CD4-positive, alpha-beta T cell treated with Interleukin-4 for 4 hours (primary cell): Measurements from ENCODE around the gene CALCR.
"Not testable (repeated sequence)": the region's sequence is repeated elsewhere in the genome, so short reads cannot be mapped to it uniquely, and the experiment has no call there.

ENCODE experiments used
- DNase-seq: peaks from one replicate; pipeline ENCODE4 v3.0.0-alpha.2; 2020

CALCR gene

GRCh38 chr7:93574646-93575554 is at the start of gene CALCR:
CALCR (minus strand) TSS chr7:93574724; CDS start chr7:93486981, 87,743 bp downstream.
- DNase-seq, result no peak

DNA sequence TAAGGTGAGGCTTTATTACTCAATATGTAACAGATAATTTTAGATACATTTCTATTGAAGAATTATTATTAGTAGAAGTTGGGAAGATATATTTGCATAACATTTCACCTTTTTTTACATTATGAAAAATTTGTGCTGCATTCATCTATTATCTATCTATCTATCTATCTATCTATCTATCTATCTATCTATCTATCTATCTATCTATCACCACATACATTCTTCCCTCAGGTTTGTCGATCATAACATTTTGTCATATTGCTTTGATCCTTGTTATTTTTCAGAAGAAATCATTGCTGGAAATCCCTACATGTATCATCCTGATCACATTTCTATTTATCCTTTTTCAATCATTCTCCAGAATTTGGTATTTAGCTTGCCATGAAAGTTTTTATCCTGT is 49.3 kb upstream of the CALCR start:
- no peak for DNase-seq

DNA sequence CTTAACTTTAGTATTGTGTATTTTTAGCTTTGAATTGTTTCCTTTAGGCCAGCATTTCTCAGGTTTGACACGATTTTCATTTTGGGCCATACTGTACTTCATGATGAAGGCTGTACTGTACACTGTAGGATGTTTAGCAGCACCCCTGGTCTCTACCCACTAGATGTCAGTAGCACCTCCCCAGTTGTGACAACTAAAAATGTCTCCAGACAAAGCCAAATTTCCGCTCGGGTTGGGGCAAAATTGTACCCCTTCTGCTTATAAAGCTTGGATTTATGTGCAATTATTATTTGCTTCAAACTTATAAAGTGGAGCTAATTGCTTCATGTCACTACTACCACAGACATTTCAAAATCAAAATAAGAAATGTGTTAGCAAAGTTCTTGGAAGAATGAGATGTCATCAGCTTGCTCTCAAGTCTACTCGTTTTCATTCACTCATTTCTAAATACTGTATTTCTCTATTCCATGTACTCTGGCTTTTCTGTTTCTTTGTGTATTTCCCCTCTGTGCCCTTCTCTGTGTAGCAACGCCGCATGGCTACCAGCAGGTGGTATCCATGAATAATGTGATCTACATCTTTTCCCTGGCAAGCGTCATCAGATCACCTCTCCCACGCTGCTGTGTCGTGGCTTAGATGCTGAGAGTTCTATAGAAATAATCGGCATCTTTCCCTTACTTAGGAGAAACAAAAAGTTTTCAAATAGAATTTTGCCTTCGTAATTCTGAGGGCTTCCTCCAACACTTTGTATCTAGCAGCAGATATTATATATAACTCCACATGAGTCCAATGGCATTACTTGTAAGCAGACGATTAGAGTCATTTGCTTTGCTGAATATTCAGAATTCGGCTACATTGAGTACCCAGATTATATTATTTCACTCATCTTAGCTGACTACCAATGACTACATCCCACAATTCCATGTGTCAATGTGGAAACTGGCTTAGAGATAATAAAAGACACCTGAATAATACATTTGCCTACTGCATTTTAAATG is 47.8 kb upstream of the CALCR start:
- DNase-seq, result no peak

DNA sequence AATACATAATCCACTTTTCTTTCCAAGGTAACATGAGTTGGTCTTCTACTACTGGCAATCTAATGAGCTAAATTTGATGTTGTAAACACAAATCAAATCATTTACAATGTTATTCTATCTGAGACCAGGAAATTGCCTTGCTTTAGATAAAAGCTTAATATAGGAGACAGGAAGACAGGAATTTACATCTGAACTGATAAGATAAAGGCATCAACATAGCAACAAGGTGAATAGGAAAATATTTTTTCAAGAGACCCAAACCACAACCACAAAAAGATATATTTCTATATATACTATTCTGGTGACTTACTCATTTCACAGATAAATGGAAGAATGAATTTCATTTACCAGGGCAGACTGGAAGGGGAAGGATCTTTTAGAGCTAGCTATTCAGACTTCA is 46.3 kb upstream of the CALCR start:
- DNase-seq, result no peak

GRCh38 chr7:93620057-93620456 is 45.5 kb upstream of the CALCR start:
- no peak for DNase-seq

DNA sequence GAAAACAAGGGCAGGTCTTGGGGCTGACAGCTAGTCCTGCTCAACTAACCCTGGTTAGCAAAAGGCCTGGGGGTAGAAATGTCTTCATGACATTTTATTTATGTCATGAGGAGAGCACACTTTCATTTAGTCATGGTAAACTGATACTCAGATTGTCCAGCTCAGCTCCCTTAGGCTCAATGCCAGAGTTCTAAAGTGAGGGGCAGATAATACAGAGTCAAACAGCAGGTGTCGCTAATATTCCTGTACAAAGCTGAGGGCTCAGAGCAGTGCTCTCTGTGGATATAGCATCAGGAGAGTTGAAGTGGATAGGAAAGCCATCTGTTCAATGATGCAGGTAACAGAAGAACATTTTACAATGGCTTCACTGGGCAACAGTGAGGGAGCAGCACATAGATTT is 26.8 kb upstream of the CALCR start:
- DNase-seq, result no peak

DNA sequence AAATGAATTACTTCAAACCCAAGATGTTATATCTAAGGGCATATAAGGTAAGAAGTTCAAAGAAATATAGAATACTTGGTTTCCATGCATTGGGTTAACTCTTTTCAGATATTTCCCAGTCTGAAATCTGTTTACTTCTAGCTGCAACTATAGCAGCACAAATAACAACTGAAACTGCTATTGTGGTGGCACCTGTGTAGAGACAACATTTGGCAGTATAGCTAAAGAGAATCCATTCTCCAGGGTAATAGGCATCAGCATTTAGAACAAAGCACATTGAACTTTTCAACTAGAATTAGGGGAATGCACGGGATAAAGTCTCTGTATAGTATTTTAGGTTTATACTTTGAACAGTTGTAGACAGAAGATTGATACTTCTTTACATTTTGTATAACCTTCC is 19.7 kb upstream of the CALCR start:
- no peak for DNase-seq

DNA sequence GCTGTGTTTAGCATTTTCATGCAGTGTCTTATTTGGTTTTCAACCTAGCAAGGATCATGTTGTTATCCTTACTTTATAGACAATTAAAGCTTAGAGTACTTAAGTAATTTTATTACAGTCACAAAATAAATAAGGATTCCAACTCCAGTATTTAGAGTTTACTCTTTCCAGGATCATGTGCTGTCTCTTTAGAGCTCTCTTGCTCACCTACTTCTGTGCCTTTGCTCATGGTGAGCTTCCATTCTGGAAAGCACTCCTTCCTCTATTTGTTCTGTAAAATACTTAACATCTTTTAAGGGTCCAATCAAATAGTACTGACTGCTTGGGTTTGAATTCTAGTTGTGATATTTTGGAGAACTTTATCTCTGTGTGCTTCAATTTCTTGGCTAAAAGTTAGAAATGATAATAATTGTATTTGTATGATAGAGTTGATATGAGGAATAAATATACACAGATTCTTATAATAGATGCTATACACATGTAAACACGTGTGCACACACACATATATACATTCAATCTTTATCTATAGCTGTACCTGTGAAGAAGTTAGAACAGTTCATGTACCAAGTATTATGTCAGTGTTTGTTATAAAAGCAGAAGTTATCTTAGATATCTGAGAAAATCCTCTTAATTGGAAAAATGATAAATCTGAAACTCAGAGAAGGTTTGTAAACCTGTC is 18.2 kb upstream of the CALCR start:
- no peak for DNase-seq

- not testable (repeated sequence) for DNase-seq
Measured at GRCh38 chr7:93591224-93592050, 16.9 kb upstream of the CALCR start.

DNA sequence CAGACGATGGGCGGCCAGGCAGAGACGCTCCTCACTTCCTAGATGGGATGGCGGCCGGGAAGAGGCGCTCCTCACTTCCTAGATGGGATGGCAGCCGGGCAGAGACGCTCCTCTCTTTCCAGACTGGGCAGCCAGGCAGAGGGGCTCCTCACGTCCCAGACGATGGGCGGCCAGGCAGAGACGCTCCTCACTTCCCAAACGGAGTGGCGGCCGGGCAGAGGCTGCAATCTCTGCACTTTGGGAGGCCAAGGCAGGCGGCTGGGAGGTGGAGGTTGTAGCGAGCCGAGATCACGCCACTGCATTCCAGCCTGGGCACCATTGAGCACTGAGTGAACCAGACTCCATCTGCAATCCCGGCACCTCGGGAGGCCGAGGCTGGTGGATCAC is 11.9 kb upstream of the CALCR start:
- not testable (repeated sequence) for DNase-seq

GRCh38 chr7:93585694-93586478 is 11.4 kb upstream of the CALCR start:
- not testable (repeated sequence) for DNase-seq

DNA sequence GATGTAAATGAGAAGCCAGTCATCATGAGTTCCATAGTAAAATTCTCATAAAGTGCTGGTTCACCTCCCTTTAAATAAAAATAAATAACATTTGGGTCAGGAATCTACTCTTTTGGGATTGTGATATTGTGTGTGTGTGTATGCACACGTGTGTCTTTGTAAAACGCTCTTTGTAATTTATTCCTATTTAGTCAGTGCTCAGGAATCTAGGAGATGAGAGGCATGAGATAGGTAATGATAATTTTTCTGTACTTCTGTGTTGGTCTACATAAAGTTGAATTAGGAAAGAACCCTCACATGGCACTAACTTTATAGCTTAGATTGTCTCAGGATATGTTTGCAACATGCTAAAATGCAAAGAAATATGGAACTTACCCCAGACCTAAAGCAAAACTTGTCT is 4.9 kb upstream of the CALCR start:
- no peak for DNase-seq

DNA sequence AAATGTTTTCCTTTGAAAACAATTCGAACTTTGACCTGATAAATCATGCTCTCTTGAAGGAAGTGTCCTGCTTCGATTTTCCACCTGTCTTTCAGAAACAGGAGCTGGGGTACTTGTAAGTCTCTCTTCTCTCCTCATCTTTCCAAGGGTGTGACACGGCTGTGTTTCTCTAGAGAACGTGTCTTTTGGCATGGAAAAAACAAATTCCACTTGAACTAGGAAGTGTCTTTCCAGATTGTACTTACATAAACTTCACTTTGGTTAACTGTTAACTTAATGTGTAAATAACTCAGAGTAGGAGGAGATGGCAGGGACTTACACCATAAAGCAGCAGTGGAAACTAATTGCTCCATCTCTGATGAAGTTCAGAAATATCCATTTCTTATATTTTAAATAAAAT is 4.2 kb upstream of the CALCR start:
- no peak for DNase-seq

- DNase-seq, result no peak
Measured at GRCh38 chr7:93575555-93576399, 1.3 kb upstream of the CALCR start.

- no peak for DNase-seq
Measured at GRCh38 chr7:93574269-93574645, 267 bp downstream of the CALCR start.

DNA sequence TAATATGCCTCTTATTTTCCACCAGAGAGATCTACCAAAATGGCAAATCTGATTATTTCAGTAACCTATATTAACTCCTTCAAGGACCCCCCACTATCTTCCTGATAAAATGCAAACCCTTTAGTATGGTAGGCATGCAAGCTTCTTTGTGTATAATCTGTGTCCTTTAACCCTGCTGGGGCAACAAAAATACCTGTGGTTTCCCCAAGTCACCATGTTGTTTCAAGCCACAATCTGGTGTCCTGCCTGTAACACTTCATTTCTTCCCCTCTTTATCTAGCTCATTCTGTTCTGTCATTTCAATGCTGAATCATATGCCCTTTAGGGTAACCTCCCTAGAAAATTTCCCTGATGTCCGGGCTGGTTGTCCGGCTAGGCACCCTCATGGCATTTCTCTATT is 5.3 kb downstream of the CALCR start:
- no peak for DNase-seq

- DNase-seq, result no peak
Measured at GRCh38 chr7:93566876-93567275, 7.6 kb downstream of the CALCR start.

GRCh38 chr7:93563584-93563983 is 10.9 kb downstream of the CALCR start:
- DNase-seq, result no peak

DNA sequence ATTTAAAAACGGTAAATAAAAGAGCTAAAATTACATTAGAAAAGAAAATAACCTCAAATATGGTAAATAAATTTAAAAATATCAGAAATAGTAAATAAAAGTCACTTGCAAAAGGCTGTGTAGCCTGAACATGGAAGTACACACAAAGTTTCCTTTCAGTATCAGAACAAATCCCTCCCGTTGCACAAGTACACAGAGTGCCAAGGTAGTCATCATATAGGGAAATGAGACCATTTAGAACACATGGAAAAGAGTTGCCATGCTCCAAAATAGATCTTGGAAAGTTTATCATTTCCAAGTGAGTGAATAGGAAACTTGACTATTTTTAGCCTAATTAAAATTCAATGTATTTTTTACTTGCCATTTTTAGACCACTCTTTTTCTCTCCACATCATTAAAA is 11.6 kb downstream of the CALCR start:
- no peak for DNase-seq

GRCh38 chr7:93562106-93562505 is 12.4 kb downstream of the CALCR start:
- no peak for DNase-seq
